Left hindlimb (tissue), 1 donor: ENCODE data around the gene LY6G5B.

ENCODE experiments used
- DNase-seq: peaks from one replicate; pipeline ENCODE4 v3.0.0-alpha.2; 2018

LY6G5B gene

GRCh38 chr6:31663126-31663960, 6.4 kb upstream of the LY6G5B start:
- no peak for DNase-seq

- DNase-seq: no peak
These were observed 5.6 kb upstream of the LY6G5B start for GRCh38 chr6:31663961-31664789.

DNA sequence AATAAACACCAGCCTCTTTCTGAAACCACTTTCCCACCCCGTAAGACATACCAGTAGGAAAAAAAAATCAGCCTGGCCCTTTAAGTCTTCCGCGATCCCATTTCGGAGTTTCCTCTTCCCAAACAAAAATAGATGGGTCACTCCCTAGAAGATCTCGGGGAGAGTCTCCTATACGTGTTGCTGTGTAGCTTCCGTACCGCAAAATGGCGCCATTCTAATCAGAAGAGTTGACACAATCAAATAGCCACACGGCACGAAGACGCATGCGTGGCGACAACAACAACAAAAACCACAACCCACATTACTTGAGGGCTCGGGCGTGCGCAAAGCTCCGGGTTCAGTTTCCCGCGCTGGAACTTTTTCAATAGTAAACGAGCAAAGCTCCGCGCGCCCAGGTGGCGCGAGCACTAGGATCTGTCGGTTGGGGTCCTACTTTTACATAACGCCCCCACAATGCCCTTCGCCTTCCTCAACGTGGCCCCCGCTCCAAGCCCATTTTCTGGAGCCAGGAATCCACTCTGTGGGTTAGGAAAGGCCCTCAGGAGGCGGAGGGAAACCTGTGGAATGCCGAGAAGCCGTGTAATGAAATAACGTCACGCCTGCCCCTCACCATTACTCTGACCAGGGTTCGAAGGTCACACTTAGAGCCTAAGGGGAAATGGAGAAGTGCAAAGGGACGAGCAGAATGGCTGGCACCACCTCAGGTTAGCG, 4.8 kb upstream of the LY6G5B start, which contains the start of gene GPANK1:
TSS of gene GPANK1 (minus strand) at position 208 of the 711 bp plus-strand sequence. CDS start 519 bp downstream, outside the sequence.
- peak; percentile 92 for DNase-seq

DNA sequence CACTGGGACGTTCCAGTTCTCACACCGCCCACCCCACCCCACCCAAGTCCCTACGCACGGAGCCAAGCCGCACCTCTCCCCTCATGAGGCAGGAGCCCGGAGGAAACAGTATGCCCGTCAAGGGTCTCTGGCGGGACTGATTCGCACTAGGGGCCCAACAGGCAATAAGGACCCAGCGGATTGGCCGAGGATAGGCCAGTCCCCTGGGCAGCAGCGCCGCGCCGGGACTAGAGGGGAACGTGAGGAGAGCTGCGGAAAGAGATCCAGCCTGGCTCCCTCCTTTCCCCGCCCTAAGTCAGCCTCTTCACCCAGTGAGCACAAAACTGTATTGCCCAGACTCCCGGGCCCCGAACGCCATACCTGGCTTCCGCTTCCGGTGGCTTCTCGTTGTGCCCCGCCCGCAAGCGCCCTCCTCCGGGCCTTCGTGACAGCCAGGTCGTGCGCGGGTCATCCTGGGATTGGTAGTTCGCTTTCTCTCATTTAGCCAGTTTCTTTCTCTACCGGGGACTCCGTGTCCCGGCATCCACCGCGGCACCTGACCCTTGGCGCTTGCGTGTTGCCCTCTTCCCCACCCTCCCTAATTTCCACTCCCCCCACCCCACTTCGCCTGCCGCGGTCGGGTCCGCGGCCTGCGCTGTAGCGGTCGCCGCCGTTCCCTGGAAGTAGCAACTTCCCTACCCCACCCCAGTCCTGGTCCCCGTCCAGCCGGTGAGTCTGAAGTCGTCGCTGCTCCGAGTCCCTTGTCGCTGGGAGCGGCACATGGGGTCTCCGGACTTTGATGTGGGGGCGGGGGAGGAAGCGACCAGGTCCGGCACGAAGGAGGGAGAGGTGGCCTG, 4.1 kb upstream of the LY6G5B start, which contains the start of gene CSNK2B:
TSS of gene CSNK2B (plus strand) at position 580 of the 836 bp plus-strand sequence. CDS start 752 bp downstream, outside the sequence.
- peak; percentile 99 for DNase-seq

- no peak for DNase-seq
These were observed 3.3 kb upstream of the LY6G5B start for GRCh38 chr6:31666337-31666965.

DNA sequence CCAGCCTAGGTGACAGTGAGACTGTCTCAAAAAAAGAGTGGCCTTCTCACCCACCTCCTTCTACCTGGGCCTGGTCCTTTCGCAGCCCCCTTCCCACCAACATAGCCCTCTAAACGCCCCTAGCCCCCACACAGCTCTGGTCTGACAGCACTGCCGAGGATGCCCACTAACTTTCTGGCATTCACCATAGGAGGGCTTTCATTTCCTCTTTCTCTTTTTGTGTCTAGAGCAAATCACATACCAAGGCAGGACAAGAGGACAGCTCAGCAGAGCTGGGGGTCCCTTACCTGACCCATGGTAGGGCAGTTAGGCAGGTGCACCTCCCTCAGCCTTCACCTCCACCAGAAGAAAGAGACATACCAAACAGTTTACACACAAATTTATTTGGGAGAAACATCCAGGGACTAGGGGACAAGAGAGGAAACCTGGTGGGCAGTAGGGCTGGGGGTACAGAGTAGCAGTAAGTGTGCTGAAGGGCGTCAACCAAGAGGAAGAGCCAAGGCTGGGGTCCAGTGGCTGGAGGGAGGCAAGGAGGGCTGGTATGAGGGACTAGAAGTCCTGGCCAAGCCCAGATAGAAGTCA, 6.6 kb downstream of the LY6G5B start:
- DNase-seq: no peak

GRCh38 chr6:31676904-31677303, 7.1 kb downstream of the LY6G5B start:
- DNase-seq: no peak

- no peak for DNase-seq
These were observed 8.2 kb downstream of the LY6G5B start for GRCh38 chr6:31677955-31678354.

DNA sequence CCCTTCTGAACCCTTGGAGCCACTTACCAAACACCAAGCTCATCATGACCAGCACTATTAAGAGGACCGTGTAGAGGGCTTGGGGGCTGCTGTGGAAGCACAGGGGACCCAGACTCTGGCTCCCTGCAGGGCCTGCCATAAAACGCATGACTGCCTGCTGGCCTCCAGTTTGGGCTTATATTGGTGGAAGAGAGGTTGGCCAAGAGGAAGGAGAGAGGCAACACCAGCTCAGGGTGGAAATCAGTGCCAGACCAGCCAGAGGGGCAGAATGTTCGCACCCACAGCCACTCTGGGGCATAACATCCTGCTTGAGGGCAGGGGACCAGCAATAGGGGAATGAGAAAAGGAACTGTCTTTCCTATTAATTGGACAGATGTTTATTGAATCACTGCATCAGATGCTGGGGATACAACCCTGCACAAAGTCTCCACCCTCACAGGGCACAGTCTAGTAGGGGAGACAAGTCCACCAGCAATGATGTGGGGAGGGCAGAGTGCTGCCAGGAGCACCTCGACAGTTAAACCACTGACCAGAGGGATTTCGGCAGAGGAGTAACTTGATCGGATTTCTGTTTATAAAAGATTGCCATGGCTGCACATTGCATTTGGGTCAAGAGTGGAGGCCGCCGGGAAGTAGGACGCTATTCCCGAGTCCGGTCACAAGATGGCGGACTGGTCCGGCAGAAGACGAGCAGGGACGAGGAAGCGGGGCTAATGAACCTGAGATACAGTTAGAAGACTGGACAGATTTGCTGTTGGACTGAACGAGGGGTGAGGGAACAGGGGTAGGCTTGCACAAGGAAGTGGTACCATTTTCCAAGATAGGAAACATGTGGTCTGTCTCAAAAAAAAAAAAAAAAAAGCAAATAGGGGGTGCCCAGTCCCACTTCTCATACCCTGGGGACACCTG, 10.7 kb downstream of the LY6G5B start, which contains the start of gene LY6G5C:
TSS of gene LY6G5C (minus strand) at position 842 of the 909 bp plus-strand sequence. CDS start at position 148, 694 bp downstream.
- DNase-seq: peak; percentile 90

DNA sequence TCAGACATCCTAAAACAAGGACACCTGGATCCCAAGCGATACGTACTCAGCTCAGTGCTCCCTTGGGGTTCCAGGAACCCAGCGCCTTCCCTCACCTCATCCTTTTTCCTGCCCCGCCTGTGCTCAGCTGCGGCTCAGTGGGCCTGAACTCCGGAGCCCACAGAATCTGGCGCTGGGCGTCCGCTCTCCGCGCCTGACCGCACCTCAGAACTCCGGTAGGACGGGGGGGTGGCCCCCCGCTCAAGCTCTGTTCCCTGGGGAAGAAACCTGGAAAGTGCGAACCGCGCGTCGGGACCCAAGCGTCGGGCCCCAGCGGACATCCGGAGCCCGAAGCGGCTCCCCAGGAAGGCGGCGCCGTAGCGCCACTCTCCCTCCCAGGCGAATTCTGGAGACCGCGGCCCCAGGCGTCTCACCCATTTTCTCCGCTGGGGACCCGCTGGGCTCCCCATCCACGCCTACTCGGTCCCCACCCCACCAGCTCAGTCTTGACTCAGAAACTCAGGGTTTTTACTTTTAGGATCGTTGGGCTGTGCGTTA, 11.4 kb downstream of the LY6G5B start:
- peak; percentile 47 for DNase-seq

DNA sequence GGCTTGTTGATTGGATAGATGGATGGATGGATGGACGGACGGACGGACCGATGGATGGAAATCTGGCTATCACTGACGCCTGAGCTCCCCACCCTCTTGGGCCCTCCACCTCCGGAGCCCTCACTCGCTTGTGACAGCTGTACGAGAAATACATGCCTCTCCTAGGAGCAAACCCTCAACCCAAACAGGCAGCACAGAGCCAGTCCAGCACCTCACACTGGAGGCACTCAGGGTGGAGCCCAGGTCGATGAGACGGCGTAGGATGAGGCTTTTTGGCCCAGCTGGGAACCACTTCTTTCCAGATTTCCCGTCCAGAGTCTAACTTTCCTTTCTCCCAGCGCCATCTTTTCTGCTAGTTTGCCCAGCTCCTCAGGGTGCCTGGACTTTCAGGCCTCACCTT, 13.8 kb downstream of the LY6G5B start:
- DNase-seq: no peak

GRCh38 chr6:31686483-31686882, 16.7 kb downstream of the LY6G5B start:
- no peak for DNase-seq

DNA sequence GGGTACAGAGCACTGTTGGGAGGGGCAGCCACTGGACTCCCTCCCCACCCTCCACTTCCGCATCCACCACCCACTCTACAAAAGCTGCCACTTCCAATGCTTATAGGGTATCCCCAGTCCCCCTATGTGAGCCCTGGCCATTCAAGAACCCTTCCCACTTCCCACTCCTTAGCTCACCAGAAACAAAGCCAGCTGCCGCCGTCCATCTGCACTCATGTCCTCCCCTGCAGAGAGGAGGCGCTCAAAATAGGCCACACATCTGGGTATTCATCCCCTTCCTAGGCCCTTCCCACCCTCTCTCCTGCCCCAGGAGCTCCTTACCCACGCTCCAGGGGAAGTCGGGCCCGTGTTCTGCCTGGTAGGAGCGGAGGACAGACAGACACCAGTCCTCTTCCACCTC, 17.5 kb downstream of the LY6G5B start:
- no peak for DNase-seq

- no peak for DNase-seq
These were observed 18.3 kb downstream of the LY6G5B start for GRCh38 chr6:31687860-31688693.

GRCh38 chr6:31689249-31690110, 19.7 kb downstream of the LY6G5B start:
- DNase-seq: no peak

DNA sequence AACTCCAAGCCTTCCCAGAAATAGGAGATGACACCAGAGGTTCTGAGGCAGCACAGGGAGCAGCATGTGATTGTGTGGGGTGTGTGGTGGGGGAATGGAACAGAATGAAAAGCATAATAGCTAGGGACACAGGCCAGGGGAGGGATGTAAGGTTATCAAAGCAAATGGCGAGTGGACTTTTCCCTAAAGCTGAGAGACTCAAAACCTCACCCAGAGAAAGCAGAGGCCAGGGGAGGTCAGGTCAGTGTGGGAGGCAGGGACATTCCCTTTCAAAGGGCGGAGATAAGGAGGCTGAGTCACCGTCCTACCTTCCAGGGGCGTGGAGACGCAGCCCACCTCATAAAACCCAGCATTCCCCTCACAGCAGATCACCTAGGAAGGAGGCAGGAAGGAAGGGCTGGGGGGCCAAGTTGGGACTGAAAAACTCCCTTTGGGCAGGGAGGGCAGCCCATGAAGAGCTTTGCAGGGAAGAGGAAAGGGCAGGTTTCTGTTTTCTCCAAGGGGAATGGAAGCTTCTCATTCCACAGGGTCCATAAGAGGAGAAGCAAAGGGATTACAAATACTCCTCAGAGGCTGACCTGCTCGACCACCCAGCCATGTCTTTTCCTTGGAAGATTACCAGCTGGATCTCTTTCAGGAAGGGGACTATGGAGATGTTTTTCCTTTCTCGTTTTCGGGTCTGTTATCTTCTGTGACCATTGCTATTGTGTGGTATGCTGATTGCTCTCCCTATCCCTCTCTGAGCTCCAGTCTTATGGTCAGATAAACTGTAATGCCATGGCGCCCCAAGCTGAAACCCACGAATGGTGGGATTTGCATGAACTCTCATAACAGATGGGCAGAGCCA, 20.7 kb downstream of the LY6G5B start:
- no peak for DNase-seq

DNA sequence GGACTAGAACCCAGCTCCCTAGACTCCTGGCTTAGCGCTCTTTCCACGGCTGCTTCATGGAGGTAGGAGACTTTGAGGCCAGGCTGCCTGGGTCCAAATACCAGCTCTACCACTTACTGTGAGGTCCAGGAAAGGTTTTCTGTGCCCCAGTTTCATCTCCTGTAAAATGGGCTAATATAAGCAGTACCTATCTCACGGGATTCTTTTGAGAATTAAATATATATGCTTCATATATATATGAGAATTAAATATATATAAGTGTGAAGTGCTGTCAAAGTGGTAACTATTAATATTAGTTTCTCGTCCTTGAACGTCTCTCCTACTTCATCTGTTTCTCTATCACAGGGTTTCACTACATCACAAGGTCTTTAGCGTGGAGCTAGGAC, 21.3 kb downstream of the LY6G5B start:
- DNase-seq: no peak
